Activated T-helper 2 cell treated with anti-CD3 and anti-CD28 coated beads, Interferon-gamma antibody, Interleukin-2, Interleukin-4, amounts not matched to agents 10 μg/mL and 5 μg/mL and 100 μg/mL, durations not matched to agents 14 hours and 24 hours and 36 hours (primary cell): ENCODE measurements around the gene FCN1. TPM values are rescaled to one million over a fixed set of nuclear protein-coding genes. Genes with fewer than 3 reads are reported as not detected.

ENCODE experiments used
- DNase-seq: peaks from one replicate; pipeline ENCODE4 v3.0.0; 2021; ENCODE audit warnings: low spot score
- H3K27ac Mint-ChIP-seq: one replicate; pipeline ENCODE4 v1.8.0; 2021; ENCODE audit warnings: mixed read lengths
- H3K27me3 Mint-ChIP-seq: one replicate; pipeline ENCODE4 v1.8.0; 2021; ENCODE audit warnings: low read depth, mixed read lengths
- H3K36me3 Mint-ChIP-seq: one replicate; pipeline ENCODE4 v1.8.0; 2021; ENCODE audit warnings: low read depth, mixed read lengths
- H3K4me1 Mint-ChIP-seq: one replicate; pipeline ENCODE4 v1.8.0; 2021; ENCODE audit warnings: low read depth, mixed read lengths
- H3K4me3 Mint-ChIP-seq: one replicate; pipeline ENCODE4 v1.8.0; 2021; ENCODE audit warnings: low read depth, mild to moderate bottlenecking, moderate library complexity, mixed read lengths
- H3K9me3 Mint-ChIP-seq: one replicate; pipeline ENCODE4 v1.8.0; 2021; ENCODE audit warnings: mixed read lengths
- intact Hi-C: fragments of 100-400 bp; cut with micrococcal nuclease; formaldehyde crosslinking; loops from one replicate; pipeline ENCODE4 v1.15.1; 2023
- total RNA-seq: library from RNA; stranded (reverse); gene quantifications from 2 replicates; pipeline ENCODE4 v1.2.3, GENCODE V29; 2022

Gene FCN1
- total RNA-seq, 1 donor from 2014 or later: not detected

GRCh38 chr9:134938346-134939079 lies 20.8 kb upstream of the FCN1 start:
- H3K27me3 Mint-ChIP-seq: no peaks in the 10 kb centered on the region
- DNase-seq: no peak

GRCh38 chr9:134937566-134938345 lies 20.0 kb upstream of the FCN1 start:
- Mint-ChIP-seq H3K27me3 (no peaks in the 10 kb centered on the region), H3K27ac (no peak overlapping the region), H3K4me3 (no peak overlapping the region), H3K36me3 (no peaks in the 10 kb centered on the region), H3K9me3 (no peaks in the 10 kb centered on the region), H3K4me1 (no peaks in the 10 kb centered on the region)
- intact Hi-C loops: no loop called here
- no peak for DNase-seq

More at GRCh38 chr9:134938346-134939079, 20.8 kb upstream of the FCN1 start:
- no peaks in the 10 kb centered on the region for H3K36me3 Mint-ChIP-seq
- no peak overlapping the region for H3K4me3 Mint-ChIP-seq
- H3K4me1 Mint-ChIP-seq: no peaks in the 10 kb centered on the region
- H3K27ac Mint-ChIP-seq: no peak overlapping the region
- H3K9me3 Mint-ChIP-seq: no peaks in the 10 kb centered on the region
- intact Hi-C loops: no loop called here

DNA sequence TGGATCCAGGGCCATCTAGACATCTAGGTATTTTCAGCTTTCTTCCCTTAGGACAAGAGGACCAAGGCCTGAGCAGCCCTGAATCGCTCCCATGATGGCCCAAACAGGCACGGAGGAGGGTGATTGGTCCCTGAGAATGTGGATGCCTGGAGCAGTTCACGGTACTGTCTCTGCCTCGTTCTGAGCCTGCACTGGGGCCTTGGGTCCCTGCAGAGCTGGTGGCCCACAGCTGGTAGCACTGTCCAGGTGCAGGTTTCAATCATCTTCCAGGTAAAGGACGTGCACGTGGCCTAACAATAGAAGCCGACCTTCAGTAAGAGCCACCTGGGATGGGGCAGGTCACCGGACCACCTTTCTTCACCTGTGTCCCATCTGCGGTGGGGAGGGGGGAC lies 19.4 kb upstream of the FCN1 start:
- Mint-ChIP-seq H3K27ac (no peak overlapping the region), H3K36me3 (no peaks in the 10 kb centered on the region)
- intact Hi-C loops: no loop called here

GRCh38 chr9:134936346-134937163 lies 18.8 kb upstream of the FCN1 start:
- H3K4me1 Mint-ChIP-seq: no peaks in the 10 kb centered on the region
- no peaks in the 10 kb centered on the region for H3K36me3 Mint-ChIP-seq
- H3K27ac Mint-ChIP-seq: no peak overlapping the region
- DNase-seq: no peak
- no peaks in the 10 kb centered on the region for H3K27me3 Mint-ChIP-seq
- H3K9me3 Mint-ChIP-seq: no peaks in the 10 kb centered on the region
- H3K4me3 Mint-ChIP-seq: no peak overlapping the region
- intact Hi-C loops: no loop called here

More for the DNA sequence above, 19.4 kb upstream of the FCN1 start:
- Mint-ChIP-seq H3K4me1 (no peaks in the 10 kb centered on the region), H3K4me3 (no peak overlapping the region), H3K27me3 (no peaks in the 10 kb centered on the region), H3K9me3 (no peaks in the 10 kb centered on the region)
- DNase-seq: no peak

DNA sequence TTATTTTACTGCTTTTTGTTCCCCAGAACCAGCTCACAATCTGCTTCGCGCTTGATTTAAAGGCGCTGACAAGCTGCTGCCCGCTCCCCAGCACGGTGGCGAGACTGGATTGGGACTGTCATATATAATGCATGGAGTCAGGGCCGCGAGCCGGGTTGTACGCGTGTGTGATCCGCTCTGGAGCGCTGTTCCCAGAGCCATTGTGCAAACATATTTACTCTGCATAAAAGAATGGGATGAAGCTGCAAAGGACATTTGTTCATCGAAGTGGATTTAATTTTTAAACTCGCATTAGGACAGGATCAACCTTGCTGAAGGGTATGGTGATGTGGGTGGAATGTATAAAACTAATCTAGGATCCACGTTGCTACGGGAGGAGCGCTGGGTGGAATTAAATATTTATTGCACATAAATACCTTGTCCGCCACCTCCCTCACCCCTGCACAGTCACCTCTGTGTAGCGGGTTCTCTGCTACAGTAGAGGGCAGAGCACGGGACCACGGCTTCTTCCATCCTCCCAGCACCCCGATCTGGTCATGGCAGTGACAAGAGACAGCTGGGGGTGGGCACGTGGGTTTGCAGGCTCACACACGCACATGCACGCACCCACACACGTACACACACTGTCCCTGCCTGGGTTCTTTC lies 18.1 kb upstream of the FCN1 start:
- H3K4me3 Mint-ChIP-seq: no peak overlapping the region
- H3K36me3 Mint-ChIP-seq: no peaks in the 10 kb centered on the region
- no peaks in the 10 kb centered on the region for H3K4me1 Mint-ChIP-seq
- intact Hi-C loops: no loop called here
- DNase-seq: no peak
- H3K27me3 Mint-ChIP-seq: no peaks in the 10 kb centered on the region
- H3K27ac Mint-ChIP-seq: no peak overlapping the region
- H3K9me3 Mint-ChIP-seq: no peaks in the 10 kb centered on the region

DNA sequence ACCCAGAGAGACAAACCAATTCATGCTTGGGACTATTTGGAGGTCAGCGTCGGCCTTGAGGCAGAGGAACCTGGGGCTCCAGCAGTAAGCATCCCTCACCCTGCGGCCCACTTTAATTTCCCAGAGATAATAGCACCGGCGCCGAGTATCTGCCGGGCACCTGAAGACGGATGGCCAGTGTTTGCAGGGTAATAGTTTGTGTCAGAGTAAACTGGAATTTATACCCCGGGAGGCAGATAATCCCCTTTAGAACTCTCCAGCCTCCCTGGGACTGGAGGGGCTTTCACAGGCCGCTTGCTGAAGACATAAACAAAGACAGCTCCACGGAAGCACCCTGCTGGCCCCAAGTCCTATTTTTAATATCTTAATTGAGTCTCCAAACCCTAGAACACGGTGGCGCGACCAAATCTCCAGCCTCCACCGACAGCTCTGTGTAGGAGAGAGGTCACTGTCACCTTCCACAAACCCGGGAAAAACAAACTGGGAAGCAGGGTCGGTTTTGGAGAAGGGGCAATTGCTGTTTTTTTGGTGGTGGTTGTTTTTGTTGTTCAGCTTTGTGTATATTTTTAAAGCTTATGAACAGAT lies 17.4 kb upstream of the FCN1 start:
- Mint-ChIP-seq H3K27me3 (peaks cover 2% of the 10 kb centered on the region), H3K4me3 (no peak overlapping the region), H3K4me1 (no peaks in the 10 kb centered on the region), H3K36me3 (no peaks in the 10 kb centered on the region), H3K27ac (no peak overlapping the region), H3K9me3 (no peaks in the 10 kb centered on the region)
- no peak for DNase-seq
- intact Hi-C loops: no loop called here

DNA sequence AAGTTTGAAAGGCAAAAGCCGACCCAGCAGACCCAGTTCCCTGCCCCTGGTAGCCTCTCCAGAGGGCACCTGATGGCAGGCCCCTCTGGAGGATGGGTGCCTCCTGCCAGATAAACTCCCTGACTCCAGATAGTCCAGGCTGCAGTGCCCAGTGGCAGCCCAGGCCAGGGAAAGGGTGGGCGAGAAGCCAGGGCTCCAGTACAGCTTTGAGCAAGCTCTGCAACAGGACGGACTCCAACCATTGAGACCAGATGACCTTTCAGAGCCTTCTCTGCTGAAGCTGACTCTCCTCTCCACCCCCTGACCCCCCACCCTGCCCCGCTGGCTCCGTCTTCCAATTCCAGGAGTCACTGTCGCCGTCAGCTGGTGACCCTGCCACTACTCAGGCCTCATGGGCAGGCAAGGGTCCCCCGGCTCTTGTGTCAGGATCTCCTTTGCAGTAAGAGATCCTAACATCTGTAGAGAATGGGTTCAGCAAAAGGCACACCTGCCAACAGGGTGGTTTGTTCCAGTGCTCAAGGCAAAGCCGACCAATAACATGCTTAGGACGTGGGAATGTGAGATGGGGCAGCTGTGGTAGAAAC lies 15.5 kb upstream of the FCN1 start:
- no peak overlapping the region for H3K27ac Mint-ChIP-seq
- intact Hi-C loops: no loop called here
- H3K4me3 Mint-ChIP-seq: no peak overlapping the region

DNA sequence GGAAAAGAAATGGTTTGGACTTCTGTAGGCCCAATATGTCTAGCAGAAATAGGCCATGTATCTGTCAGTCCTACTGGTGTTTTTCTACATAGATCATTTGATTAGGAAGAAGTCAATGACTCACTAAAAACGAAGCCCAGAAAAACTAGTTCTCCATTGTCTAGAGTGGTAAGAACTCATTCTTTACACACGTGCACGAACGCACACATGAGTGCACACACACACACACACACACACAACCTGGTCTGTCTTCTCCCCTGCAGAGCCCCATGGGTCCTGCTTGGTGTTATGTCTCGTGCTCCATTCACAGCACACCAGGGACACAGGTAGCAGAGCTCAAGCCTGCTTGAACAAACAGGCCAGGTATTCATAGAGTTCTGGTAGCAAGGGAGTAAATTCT lies 14.9 kb upstream of the FCN1 start:
- Mint-ChIP-seq H3K27ac (no peak overlapping the region), H3K9me3 (no peaks in the 10 kb centered on the region), H3K36me3 (no peaks in the 10 kb centered on the region), H3K4me1 (no peaks in the 10 kb centered on the region), H3K4me3 (no peak overlapping the region), H3K27me3 (peaks cover 2% of the 10 kb centered on the region)
- no peak for DNase-seq
- intact Hi-C loops: no loop called here

More for the DNA sequence above, 15.5 kb upstream of the FCN1 start:
- Mint-ChIP-seq H3K4me1 (no peaks in the 10 kb centered on the region), H3K9me3 (no peaks in the 10 kb centered on the region), H3K27me3 (peaks cover 2% of the 10 kb centered on the region), H3K36me3 (no peaks in the 10 kb centered on the region)
- no peak for DNase-seq

GRCh38 chr9:134932171-134932570 lies 14.5 kb upstream of the FCN1 start:
- no peaks in the 10 kb centered on the region for H3K36me3 Mint-ChIP-seq
- H3K27me3 Mint-ChIP-seq: peaks cover 2% of the 10 kb centered on the region
- intact Hi-C loops: no loop called here

GRCh38 chr9:134930398-134930797 lies 12.7 kb upstream of the FCN1 start:
- no peak overlapping the region for H3K27ac Mint-ChIP-seq
- no peak for DNase-seq
- intact Hi-C loops: no loop called here
- H3K4me1 Mint-ChIP-seq: no peaks in the 10 kb centered on the region
- H3K4me3 Mint-ChIP-seq: no peak overlapping the region
- no peaks in the 10 kb centered on the region for H3K36me3 Mint-ChIP-seq
- peaks cover 2% of the 10 kb centered on the region for H3K27me3 Mint-ChIP-seq
- H3K9me3 Mint-ChIP-seq: no peaks in the 10 kb centered on the region

More at GRCh38 chr9:134932171-134932570, 14.5 kb upstream of the FCN1 start:
- Mint-ChIP-seq H3K9me3 (no peaks in the 10 kb centered on the region), H3K27ac (no peak overlapping the region), H3K4me1 (no peaks in the 10 kb centered on the region), H3K4me3 (no peak overlapping the region)
- no peak for DNase-seq

DNA sequence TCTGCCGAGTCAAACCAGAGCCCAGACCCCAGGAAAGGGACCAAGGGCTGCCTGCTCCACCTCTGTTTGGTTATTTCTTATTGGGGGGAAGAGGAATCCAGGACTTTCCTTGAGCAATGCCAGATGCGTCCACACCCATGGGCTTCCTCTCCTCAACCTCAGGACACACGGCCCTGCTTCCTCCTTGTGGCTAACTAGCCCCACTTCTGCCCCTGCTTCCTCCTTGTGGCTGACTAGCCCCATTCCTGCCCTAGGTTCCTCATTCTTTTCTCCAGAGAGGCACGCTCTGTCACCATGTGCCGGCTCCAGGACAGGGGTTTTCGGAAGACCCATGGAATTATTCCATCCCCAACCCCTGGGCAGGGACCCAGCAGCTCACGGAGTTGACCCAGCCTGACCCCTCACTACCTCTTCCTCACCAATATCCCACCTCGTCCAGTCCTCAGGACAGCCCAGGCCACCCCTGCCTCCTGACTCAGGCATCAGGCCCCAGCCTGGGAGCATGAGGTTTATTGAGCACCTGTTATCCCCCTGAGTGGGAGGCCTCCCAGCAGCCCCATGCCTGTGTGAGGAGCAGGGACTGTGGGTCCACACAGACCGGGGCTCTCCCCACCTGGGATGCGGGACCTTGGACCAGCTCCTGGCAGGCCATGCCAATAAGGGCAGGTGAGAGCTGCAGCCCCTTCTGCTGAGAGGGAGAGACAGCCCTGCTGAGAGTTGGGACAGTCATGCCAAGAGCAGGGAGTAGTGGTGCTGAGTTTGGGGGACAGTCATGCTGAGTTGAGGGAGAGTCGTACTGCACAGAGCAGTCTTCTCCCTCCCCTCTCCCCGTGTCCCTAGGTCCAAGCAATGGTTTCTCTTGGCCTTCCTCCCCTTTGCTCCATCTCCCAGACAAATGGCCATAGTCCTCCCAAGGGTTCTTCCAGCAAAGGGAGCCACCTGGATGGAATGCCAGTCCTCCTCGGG lies 11.8 kb upstream of the FCN1 start:
- no peak for DNase-seq
- no peak overlapping the region for H3K4me3 Mint-ChIP-seq
- H3K27ac Mint-ChIP-seq: no peak overlapping the region
- H3K4me1 Mint-ChIP-seq: no peaks in the 10 kb centered on the region
- H3K36me3 Mint-ChIP-seq: no peaks in the 10 kb centered on the region
- peaks cover 2% of the 10 kb centered on the region for H3K27me3 Mint-ChIP-seq
- H3K9me3 Mint-ChIP-seq: no peaks in the 10 kb centered on the region
- intact Hi-C loops: no loop called here
